ENCODE results near the gene BACH2.
A peak's percentile ranks its signal among the peaks of the same experiment; 100 is the strongest.

Gene BACH2

DNA sequence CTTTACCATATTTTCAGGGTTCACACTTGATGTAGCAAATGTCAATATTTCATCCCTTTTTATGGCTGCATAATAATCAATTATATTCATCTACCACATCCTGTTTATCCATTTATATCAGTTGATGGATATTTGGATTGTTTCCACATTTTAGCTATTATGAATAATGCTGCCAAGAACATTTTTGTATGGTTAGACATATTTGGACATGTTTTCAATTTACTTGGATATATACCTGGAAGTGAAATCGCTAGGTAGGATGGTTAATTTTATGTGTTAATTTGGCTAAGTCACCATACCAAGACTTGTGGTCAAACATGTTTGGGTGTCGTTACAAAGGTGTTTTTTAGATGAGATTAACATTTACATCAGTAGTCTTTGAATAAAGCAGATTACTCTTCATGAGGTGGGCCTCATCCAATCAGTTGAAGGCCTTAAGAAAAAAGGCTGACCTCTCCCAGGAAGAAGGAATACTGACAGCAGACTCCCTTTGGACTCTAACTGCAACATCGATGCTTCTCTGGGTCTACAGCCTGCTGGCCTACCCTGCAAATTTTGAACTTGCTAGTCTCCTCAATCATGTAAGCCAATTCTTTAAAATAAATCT, 196.5 kb downstream of the BACH2 start:
- TF ChIP-seq, protein P1, sequence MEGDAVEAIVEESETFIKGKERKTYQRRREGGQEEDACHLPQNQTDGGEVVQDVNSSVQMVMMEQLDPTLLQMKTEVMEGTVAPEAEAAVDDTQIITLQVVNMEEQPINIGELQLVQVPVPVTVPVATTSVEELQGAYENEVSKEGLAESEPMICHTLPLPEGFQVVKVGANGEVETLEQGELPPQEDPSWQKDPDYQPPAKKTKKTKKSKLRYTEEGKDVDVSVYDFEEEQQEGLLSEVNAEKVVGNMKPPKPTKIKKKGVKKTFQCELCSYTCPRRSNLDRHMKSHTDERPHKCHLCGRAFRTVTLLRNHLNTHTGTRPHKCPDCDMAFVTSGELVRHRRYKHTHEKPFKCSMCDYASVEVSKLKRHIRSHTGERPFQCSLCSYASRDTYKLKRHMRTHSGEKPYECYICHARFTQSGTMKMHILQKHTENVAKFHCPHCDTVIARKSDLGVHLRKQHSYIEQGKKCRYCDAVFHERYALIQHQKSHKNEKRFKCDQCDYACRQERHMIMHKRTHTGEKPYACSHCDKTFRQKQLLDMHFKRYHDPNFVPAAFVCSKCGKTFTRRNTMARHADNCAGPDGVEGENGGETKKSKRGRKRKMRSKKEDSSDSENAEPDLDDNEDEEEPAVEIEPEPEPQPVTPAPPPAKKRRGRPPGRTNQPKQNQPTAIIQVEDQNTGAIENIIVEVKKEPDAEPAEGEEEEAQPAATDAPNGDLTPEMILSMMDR (IDR thresholded peaks at IDR 0.05; ENCODE audit: poor library complexity, severe bottlenecking): no peak
- DNase-seq (ENCODE audit: low spot score) (no peak), ATAC-seq (ENCODE audit: low read depth) (no peak)
- Histone ChIP-seq H3K9me3 (ENCODE audit: severe bottlenecking) (peaks cover 4% of the 10 kb centered on the region), H3K36me3 (ENCODE audit: low read depth) (no peaks in the 10 kb centered on the region), H3K4me1 (ENCODE audit: insufficient read depth, poor library complexity, severe bottlenecking) (peaks cover 50% of the 10 kb centered on the region), H3K27me3 (ENCODE audit: insufficient read depth, poor library complexity, severe bottlenecking) (no peaks in the 10 kb centered on the region), H3K4me3 (ENCODE audit: severe bottlenecking) (no peak overlapping the region), H3K27ac (ENCODE audit: poor library complexity, severe bottlenecking) (peak overlapping the region; percentile 99)

DNA sequence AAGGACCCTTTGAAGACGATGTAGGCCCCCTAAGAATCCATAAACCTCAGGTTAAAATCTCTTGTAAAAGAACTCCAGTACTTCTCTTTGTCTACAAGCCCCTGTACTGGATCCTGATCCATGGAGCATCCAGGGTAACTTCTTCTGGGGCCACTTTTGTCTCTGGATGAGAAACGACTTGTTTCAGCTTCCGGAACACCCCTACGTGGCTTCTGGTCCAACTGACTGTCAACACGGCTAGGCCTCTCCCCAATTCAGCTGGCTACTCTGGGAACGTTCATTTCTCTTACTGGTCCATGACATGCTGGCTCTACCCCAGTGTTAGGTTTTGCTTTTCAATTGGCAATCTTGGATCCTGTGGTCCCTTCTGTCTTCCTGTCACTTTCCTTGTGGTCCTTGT, 198.0 kb downstream of the BACH2 start:
- H3K4me1 ChIP-seq (ENCODE audit: insufficient read depth, poor library complexity, severe bottlenecking): peaks cover 47% of the 10 kb centered on the region
- DNase-seq (ENCODE audit: low spot score) (no peak), ATAC-seq (ENCODE audit: low read depth) (peak; percentile 2; the same call in 2 of the 3 replicates)
- H3K27ac ChIP-seq (ENCODE audit: poor library complexity, severe bottlenecking): peak overlapping the region; percentile 99
- no peaks in the 10 kb centered on the region for H3K27me3 ChIP-seq (ENCODE audit: insufficient read depth, poor library complexity, severe bottlenecking)
- H3K9me3 ChIP-seq (ENCODE audit: severe bottlenecking): peaks cover 4% of the 10 kb centered on the region
- no peak overlapping the region for H3K4me3 ChIP-seq (ENCODE audit: severe bottlenecking)
- H3K36me3 ChIP-seq (ENCODE audit: low read depth): no peaks in the 10 kb centered on the region
- TF ChIP-seq, protein P1 (IDR thresholded peaks at IDR 0.05; ENCODE audit: poor library complexity, severe bottlenecking): no peak

DNA sequence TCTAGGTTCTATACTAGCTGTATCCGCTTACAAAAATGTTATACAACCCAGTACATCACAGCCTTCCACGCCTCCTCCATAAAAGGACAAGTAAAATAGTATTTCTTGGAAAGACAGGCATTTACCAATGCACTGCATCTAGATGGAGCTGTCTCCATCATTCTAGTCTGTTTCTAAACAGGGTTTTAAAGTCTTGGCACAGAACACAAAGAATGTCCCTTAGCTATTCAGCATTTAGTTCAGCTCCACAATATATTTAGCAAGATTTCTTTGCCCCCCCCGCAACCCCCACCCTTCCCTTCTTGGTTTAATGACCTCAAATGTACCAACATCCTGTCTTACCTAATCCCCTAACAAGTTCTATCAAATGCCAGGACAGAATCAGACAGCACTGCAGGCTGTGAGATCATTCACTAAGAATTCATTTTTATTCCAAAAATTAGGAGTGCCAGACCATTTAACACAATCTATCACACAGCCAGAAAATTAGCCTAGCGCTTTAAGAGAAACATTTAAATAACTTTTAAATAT, 198.6 kb downstream of the BACH2 start:
- Histone ChIP-seq H3K36me3 (ENCODE audit: low read depth) (no peaks in the 10 kb centered on the region), H3K27me3 (ENCODE audit: insufficient read depth, poor library complexity, severe bottlenecking) (no peaks in the 10 kb centered on the region), H3K27ac (ENCODE audit: poor library complexity, severe bottlenecking) (peak overlapping the region; percentile 99), H3K4me3 (ENCODE audit: severe bottlenecking) (no peak overlapping the region), H3K9me3 (ENCODE audit: severe bottlenecking) (peaks cover 4% of the 10 kb centered on the region), H3K4me1 (ENCODE audit: insufficient read depth, poor library complexity, severe bottlenecking) (peaks cover 42% of the 10 kb centered on the region)
- TF ChIP-seq, protein P1 (IDR thresholded peaks at IDR 0.05; ENCODE audit: poor library complexity, severe bottlenecking): peak; percentile 85
- DNase-seq (ENCODE audit: low spot score) (peak; percentile 77), ATAC-seq (ENCODE audit: low read depth) (peak; percentile 90)

DNA sequence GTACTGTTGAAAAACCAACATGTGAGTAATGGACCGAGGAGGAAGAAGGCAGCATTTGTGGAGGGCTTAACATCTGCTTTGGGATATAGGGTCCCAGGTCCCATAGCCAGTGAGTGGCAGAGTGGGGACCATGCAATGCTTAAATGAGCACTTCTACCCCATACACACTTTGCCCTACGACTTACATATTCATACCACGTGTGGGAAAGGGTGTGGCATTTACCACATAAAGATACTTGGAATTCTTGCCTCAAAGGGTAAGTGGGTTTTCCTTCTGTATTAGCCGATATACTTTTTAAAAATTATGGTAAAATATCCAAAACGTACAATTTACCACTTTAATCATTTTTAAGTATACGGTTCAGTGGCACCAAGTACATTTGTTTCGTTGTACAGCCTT, 199.3 kb downstream of the BACH2 start:
- DNase-seq (ENCODE audit: low spot score) (no peak), ATAC-seq (ENCODE audit: low read depth) (peak; percentile 50)
- Histone ChIP-seq H3K27me3 (ENCODE audit: insufficient read depth, poor library complexity, severe bottlenecking) (no peaks in the 10 kb centered on the region), H3K4me1 (ENCODE audit: insufficient read depth, poor library complexity, severe bottlenecking) (peaks cover 39% of the 10 kb centered on the region), H3K4me3 (ENCODE audit: severe bottlenecking) (no peak overlapping the region), H3K9me3 (ENCODE audit: severe bottlenecking) (peaks cover 4% of the 10 kb centered on the region), H3K36me3 (ENCODE audit: low read depth) (no peaks in the 10 kb centered on the region), H3K27ac (ENCODE audit: poor library complexity, severe bottlenecking) (peak overlapping the region; percentile 99)
- TF ChIP-seq, protein P1 (IDR thresholded peaks at IDR 0.05; ENCODE audit: poor library complexity, severe bottlenecking): no peak

DNA sequence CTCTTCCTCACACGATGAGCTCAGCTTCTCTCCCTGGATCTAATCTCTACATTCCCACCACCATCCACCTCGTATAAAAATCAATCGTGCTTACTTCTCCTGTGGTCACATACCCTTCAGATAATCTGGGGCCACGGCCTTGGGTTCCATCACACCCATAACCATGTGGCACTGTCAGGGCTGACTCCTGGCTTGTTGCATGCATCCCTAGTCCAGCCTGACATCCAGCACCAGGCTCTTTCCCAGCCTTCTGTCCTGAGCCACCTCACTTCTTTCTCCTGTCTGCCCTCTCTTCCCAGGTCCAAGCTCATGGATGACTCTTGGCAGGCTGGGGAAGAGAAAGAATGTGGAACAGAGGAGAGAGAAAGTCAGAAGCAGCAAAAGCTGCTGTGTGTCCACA, 199.8 kb downstream of the BACH2 start:
- Histone ChIP-seq H3K4me1 (ENCODE audit: insufficient read depth, poor library complexity, severe bottlenecking) (peaks cover 35% of the 10 kb centered on the region), H3K27ac (ENCODE audit: poor library complexity, severe bottlenecking) (peak overlapping the region; percentile 99), H3K4me3 (ENCODE audit: severe bottlenecking) (no peak overlapping the region), H3K36me3 (ENCODE audit: low read depth) (no peaks in the 10 kb centered on the region), H3K27me3 (ENCODE audit: insufficient read depth, poor library complexity, severe bottlenecking) (no peaks in the 10 kb centered on the region), H3K9me3 (ENCODE audit: severe bottlenecking) (peaks cover 4% of the 10 kb centered on the region)
- TF ChIP-seq, protein P1 (IDR thresholded peaks at IDR 0.05; ENCODE audit: poor library complexity, severe bottlenecking): no peak
- no peak for DNase-seq (ENCODE audit: low spot score)
- no peak for ATAC-seq (ENCODE audit: low read depth)
